ENCODE data around the gene SFXN3.
"Not testable (repeated sequence)": the region's sequence is repeated elsewhere in the genome, so short reads cannot be mapped to it uniquely, and the experiment has no call there.

The SFXN3 gene

DNA sequence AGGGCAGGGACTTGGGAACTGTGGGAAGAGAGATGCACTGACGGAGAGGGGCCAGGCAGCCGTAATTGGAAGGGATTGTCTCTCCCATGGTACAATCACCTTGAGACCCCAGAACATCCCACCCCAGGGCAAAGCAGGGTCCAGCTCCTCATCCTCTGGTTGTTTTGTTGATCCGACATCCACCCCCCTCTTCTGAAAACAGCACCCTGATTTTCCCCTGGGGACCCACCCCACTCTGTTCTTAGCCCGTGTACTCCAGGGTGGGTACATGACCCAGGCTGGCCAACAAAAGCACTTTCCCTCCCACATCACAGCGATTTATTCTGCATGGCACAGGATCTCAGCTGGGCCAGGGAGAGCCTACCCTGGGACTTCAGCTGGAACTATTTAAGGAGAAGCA, 14.2 kb upstream of the SFXN3 start:
- DNase-seq: no peak

DNA sequence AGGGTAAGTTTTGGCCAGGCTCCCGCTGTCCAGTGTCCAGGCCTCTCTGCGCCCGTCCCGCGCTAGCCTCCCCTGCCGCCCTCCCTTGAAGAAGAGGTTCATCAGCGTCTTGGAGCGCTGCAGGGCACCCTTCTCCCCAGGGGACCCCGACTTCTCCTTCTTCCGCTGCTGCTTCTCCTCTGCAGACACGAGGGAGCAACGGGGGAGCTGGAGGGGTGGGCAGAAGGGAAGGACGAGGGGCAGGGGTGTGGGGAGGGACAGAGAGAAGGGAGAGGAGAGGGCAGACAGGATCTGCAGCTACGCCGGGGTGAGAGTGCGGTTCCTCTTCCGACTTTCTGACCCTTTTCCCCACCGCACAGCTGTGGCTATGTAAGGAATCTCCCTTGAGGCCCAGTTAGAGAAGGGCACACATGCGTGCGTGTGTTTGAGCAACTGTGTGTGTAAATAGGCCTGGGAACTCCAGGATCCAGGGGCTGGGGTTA, 12.9 kb upstream of the SFXN3 start:
- no peak for DNase-seq

DNA sequence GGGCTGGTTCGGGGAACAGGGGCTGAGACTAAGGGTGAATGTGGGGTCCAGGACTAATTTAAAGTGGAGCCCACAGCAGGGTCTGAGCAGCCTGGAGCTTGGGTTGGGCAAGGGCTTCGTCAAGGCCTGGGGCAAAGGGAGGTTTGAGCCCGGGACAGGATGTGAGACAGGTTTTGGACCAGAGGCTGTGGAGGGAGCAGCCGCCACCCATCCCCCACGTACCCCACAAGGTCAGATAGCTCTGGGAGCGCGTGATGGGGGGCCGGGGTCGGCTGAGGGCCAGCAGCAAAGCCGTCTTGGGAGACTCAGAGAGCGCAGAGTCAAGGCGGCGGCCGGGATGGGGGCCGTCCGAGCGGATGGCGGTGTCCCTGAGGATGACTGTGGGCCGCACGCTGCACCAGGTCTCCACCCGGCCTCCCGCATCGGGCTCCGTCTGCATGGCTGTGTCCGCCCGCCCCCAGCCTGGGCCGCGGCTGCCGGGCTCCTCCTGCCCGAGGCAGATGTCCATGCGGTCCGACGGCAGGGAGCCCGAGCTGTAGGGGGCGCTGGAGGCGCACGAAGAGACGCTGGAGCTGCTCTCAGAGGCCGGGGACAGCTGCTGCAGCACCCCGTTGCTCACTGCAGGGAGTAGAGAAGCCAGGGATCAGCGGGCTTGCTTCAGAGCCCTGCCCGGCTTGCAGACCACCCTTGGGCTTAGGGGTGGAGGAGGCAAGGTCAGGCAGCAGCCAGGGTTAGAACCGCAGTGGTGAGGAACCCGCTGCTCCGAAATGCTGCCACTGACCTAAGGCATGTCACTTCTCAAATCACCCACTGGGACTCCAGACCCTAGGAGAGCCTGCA, 12.2 kb upstream of the SFXN3 start:
- DNase-seq: peak; percentile 71

DNA sequence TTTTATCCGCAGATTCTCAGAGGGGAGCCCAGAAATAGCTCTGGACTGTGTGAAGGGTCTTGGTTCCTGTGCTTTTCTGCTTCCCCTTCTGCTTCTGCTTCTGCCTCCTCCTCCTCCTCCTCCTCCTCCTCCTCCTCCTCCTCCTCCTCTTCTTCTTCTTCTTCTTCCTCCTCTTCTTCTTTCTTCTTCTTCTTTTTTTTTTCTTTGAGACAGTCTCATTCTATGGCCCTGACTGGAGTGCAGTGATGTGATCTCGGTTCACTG, 11.7 kb upstream of the SFXN3 start:
- DNase-seq: no peak

DNA sequence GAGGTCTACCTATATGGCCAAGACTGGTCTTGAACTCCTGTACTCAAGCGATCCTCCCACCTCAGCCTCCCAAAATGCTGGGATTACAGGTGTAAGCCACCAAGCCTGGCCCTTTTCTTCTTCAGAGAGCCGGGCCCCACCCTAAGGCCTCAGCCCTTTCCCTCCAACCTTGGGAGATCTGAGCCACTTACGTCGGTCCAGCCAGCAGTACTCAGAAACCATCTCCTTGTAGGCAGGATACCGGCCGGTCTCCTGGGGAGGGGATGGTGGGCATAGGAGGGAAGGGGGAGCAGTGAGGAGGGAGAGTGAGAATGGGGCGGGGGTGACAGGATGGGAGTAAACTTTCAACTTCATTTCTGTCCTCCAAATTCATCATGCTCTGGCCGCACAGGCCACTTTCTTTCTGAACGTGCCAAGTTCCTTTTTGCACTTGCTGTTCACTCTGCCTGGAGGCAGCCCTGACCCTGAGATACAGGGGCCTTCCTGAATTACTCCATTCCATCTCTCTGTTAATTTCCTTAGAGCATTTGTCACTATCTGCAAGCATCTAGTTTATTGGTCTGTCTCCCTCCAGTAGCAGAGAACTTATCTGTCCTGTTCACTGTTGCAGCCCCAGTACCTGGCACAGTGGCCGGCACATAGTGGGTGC, 10.5 kb upstream of the SFXN3 start:
- no peak for DNase-seq

DNA sequence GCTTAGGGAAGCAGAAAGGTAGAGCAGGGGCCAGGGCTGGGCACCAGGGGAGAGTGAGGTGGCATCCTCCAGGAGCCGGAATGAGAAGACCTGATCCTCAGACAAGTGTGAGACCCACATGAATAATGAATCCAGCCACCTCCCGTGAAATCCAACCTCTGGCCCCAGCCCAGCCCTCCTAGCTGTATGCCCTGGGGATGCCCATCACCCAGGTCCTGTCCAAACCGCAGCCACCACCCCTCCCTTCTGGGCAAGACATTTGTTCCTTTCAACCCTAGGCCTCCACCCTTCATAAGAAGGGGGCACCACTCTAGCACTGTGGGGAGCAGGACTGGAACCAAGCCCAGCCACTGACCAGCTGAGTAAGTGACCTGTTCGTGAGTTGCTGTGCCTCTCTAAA, 9.8 kb upstream of the SFXN3 start:
- no peak for DNase-seq

DNA sequence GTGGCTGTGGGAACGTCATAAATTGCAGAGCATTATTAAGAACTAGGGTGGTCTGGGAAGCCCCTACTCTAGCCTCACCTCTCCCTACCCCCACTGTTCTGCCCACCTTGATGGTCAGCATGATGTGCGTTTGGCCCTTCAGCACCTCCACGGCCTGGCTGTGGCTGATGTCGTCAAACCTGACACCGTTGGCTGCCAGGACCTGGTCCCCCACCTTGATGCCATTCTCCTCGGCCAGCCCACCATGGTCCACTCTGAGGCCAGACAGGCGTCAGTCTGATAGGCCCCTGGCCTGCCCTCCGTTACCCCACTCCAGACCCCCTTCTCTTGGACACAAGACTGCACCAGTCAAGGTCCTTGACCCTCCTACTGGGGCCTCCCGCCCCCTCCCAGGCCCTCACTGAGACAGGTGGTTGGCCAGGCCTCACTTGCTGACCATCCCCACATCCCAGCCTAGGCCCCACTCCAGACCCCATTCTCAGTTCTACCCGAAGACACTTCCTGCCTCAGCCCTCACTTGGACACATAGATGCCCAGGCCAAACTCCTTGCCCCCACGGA, 9.3 kb upstream of the SFXN3 start:
- no peak for DNase-seq

DNA sequence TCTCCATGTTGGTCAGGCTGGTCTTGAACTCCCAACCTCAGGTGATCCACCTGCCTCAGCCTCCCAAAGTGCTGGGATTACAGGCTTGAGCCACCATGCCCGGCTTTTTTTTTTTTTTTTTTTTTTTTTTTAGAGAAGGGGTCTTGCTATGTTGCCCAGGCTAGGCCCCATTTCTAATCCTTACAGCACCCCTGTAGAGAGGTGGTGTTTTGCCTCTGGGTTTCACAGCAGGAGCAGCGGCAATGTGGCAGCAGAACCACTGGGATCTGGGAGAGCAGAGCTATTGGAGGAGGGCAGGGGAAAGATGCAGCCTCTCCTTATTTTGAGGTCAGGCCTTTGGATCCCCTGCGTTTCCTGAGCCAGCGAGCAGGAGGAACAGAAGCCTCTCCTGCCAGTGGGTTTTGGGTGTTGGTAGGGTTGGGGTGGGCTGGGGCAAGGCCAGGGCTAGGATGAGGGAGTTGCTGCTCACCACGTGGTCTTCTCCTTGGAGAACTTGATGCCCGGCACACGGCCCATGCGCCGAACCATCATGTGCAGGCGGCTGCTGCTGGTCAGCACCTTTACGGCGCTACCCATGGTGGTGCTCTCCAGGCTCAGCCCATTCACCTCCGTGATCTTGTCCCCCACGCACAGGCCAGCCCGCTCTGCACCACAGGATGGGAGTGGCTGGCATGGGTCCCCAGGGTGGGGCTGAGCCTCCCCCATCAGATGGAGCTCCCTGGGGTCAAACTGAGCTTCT, 7.9 kb upstream of the SFXN3 start:
- DNase-seq: no peak

DNA sequence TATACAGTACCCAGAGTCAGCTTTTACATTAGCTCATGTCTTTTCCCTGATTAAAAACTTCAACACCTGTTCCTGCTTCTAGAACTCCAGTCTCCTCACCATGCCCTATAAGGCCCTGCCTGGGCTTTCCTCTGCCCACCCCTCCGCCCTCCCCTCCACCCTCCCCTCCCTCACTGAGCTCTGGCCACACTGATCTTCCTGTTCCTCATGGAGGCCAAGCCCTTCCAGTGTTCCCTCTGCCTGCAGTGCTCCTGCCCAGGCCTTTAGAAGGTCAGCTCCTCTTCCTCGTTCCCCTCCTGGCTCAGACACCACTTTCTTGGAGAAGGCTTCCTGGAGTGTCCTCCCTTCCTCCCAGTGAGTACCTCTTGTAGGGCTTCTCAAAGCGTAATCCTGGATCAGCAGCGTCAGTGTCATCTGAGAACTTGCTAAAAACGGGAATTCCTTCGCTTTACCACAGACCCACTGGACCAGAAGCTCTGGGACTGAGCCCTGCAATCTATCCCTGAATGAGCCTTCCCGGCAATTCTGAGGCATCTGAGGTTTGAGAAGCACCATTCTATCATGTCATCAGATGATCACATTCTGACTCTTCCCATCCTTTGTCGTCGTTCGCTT, 3.8 kb upstream of the SFXN3 start:
- no peak for DNase-seq

DNA sequence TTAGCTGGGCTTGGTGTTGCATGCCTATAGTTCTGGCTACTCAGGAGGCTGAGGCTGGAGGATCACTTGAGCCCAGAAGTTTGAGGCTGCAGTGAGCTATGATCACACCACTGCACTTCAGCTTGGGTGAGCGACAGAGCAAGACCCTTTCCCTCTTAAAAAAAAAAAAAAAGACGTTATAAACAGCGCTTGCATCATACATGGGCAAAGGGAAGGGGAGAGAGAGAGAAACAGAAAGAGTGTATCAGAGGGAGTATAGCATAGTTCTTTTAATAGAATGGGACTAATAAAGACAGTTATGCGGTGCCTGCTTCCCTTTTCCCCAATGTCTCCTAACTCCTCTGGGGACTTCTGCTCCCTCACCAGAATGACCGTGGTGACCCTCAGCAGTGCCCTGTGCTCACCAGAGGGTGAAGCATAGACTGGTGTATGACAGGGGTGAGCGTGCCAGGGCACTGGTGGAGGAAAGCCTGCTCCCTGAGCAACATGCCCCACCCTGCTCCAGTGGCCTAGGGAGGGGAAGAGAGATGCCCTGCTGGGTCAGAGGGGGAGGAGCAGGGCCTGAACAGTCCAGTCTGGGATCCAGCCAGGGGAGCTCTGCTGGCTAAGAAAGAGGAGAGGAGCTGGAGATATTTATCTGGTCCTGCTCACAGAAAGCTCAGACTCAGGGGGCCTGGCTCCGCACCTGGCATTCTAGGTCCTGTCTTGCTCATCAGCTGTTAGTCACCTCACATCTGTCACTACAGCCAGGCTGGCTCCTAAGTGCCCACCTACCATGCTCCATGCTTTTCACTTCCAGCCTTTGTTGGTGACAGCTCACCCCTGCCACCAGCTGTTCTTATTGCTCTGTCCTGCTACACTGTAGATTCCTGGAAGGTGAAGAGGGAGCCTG, 2.3 kb upstream of the SFXN3 start:
- DNase-seq: no peak

DNA sequence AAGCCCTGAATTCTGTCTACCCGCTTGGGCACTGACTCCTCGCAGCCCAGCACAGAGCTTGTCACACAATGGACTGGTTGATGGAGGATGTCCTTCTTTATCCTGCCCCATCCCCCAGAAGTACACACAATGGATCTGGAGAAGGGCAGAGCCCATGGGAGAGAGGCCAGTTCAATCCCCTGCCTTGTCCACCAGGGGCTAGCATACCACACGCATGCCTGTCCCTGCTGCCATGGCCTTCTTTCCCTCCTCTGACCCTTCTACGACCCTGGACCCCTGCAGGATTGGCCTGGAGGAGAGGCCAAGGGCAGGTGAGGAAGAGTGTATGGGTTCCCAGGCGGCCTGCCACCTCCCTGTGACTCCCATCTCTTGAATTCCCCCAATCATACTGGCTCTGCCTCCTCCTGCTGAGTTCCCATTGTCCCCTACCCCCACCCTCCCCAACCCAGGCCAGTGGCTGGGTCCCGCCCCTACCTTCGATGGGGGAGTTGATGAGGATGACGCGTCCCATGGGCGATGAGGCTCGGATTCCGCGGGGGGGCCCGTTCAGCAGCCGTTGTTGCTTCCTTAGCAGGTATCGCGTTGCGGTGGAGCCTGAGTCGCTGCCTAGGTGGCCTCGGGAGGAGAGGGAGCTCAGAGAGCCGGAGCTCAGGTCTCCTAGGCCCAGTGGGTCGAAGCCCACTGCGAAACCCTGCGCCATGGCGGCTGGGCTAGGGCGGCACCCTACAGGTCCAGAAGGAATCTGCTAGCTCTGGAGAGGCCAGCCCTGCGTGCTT, 1.3 kb upstream of the SFXN3 start:
- no peak for DNase-seq

DNA sequence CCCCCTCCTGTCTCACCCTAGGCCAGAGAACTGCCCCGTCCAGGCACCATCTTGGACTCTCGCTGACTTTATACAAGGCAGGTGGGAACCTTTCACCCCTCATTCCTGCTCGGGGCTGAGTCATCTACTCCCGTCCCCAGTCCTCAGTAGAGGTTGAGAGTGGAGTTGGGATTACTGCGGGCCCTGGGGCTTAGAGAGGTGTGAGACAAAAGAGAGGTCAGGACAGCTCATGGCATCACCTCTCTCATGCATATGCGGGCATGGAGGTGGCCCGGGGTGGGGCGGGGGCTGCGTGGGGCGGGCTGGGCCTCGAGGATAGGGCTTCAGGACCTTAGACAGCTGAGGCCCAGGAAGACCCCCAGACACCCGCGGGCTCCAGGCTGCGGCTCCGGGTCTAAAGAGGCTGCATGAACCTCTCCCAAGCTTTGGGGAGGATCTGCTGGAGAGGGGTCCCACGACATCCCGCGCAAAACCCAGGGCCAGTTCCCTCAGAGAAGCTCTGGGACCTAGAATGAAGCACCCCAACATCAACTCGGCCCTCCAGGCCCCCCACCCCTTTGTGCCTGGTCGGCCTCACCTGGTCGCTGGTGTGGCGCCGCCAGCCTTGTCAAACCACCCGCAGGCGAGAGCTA, 422 bp upstream of the SFXN3 start:
- DNase-seq: no peak

DNA sequence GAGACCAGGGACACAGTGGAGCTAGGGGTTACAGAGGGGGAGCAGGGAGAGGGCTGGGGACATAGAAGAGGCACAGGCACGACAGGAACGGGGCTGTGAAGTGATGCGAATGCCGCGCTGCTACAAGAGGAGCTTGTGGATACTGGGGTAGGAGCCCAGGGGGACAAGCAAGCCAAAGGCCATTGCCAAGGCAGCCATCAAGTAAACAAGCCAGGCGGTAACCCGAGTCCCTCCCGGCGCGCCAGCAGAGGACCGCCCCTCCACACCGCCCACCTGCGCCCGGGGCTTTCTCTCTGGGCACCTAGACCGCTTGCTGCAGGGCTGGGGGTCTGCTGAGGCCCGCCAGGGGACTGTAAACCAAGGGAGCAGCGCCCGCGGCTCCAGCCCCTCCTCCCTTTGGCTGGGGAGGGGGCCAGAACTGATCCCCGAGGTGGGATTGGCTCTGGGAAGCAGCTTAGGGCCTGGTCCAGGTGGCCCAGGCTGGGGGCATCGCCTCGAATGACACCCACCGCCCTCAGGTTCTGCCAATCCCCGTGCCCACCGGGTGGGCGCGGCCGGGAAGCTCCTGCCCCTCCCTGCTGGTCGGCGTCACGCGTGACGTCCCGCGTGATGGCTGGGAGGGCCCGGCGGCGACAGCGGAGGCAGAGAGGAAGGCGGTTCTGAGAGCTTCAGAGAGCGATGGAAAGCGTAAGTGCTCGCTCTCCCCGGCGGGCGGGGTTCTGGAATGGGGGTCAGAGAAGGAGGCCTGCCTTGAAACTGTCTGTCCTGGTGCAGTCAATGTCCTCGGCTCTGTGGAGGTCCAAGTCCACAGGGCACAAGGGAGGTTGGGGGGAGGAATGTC, 982 bp downstream of the SFXN3 start:
- peak; percentile 57 for DNase-seq

DNA sequence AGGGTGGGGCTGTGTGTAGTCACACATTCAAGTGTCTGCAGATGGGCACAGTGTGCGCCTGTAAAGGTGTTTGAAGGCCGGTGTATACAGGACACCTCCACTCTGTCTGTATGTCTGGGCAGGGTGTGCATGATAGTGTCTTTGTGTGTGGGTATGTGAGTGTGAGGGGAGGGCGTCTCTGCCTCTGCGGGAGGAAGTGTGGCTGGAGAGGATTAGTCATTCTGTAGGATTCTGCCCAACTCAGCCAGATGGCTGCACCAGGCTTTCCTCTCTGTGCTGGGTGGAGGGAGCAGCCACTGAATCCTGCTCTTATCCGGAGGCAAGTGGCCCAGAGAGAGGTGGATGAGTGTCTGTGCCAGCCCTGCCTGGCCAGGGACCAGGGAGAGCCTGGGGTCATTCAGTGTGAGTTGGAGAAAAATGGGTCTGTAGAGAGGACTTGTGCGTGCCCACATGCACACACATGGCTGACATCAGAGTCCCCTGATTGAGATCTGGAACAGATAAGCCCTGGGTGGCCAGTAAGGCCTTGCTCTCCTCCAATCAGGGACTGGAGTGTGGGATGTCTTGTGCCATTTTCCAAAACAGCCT, 1.7 kb downstream of the SFXN3 start:
- peak; percentile 59 for DNase-seq

DNA sequence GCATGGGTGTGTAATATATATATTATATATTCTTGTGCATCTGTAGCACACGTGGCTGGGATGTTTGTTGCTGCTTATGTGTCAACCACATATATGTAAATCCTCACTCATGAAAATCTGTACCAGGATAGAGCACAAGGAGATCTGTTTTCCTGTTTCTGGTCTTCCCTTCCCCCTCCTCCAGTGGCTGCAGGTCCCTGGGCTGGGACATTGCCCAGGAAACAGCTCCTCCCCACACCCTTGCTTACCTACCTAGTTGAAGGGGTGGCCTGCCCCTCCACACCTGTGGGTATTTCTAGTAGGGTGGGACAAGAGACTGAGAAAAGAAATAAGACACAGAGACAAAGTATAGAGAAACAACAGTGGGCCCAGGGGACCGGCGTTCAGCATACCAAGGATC, 2.2 kb downstream of the SFXN3 start:
- DNase-seq: no peak

DNA sequence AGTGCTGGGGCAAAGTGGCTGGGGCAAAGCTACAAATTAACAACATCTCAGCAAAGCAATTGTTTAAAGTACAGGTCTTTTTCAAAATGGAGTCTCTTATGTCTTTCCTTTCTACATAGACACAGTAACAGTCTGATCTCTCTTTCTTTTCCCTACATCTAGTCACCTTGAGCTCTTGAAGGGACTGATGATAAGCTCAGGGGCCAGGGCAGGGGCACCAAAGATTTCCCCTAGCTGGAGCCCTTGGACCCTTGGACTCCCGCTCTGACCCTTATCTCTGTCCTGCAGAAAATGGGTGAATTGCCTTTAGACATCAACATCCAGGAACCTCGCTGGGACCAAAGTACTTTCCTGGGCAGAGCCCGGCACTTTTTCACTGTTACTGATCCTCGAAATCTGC, 3.4 kb downstream of the SFXN3 start:
- not testable (repeated sequence) for DNase-seq

DNA sequence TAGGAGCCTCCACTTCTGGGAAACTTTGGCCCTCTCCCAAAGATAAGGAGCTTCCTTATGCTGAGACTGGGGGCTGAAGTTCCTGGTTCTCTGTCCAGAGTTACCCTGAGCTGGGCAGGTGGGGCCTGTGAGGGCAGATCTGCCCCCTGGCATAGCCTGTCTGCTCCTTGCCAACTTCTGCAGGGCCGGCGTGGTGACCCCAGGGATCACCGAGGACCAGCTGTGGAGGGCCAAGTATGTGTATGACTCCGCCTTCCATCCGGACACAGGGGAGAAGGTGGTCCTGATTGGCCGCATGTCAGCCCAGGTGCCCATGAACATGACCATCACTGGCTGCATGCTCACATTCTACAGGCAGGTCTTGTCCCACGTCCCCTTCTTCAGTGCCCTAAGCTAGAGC, 4.3 kb downstream of the SFXN3 start:
- DNase-seq: no peak

DNA sequence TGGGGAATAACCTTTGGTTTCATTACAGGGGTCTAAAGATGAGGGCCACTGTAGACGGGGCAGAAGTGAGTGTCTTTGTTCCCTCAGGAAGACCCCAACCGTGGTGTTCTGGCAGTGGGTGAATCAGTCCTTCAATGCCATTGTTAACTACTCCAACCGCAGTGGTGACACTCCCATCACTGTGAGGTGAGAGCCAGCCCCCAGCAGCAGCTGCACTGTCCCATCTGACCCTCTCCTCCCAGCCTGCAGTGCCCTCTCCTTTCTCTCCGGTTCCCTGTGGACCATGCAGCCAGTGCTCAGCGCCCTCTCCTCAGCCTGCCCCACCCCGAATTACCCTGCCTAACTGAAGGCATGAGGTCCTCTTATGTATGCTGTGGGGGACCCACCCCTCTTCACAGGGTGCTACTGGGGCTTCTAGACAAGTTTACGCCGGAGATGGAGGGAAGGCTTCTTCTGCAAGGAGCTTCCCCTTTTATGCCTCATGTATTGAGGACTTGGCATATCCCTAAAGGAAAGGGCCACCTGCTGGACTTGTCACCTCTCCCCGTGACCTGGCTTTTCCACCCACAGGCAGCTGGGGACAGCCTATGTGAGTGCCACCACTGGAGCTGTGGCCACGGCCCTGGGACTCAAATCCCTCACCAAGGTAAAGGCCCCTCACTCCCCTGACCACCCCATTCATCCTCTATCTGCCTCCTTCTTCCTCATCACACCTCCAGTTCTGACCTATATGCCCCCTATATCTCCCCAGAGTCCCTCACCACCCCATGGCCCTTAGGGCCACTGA, 5.1 kb downstream of the SFXN3 start:
- no peak for DNase-seq

DNA sequence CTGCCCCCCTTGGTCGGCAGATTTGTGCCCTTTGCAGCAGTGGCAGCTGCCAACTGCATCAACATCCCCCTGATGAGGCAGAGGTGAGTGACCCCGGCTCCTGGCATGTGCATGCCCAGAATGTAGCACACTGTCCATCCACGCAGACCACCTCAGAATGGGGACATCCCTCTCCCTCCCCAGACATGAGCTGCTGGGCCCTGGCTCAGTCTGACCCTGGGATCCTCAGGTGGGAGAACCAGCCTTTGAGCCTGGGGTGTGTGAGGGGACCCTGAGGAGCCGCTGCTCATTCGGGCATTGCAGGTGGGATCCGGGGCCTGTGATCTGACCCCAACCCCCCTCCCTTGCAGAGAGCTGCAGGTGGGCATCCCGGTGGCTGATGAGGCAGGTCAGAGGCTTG, 5.7 kb downstream of the SFXN3 start:
- DNase-seq: no peak
